Endothelial cell of umbilical vein (primary cell): ENCODE data around the gene FLRT1. TPM values are rescaled to one million over a fixed set of nuclear protein-coding genes. Genes with fewer than 3 reads are reported as not detected.

ENCODE experiments used
- BruUV-seq: library from RNA; stranded (reverse); fragments of 400-500 nt; replicated peaks from 2 replicates; lab custom pipeline; 2021; lab: Mats Ljungman, UMichigan
- CTCF ChIA-PET: fragments of 300-600, 350-600 bp; sonication (Branson Sonifier 250); formaldehyde crosslinking; loops from one replicate; lab custom pipeline; 2021; ENCODE audit warnings: antibody characterized with exemption, inconsistent platforms; lab: Charles Lee
- POLR2A ChIA-PET: fragments of 300-600, 350-600 bp; sonication (Branson Sonifier 250); formaldehyde crosslinking; loops from one replicate; lab custom pipeline; 2021; ENCODE audit warnings: antibody characterized with exemption, inconsistent platforms; lab: Charles Lee
- DNase-seq: peaks from one replicate; pipeline ENCODE4 v3.0.0-alpha.2; 2011; ENCODE audit warnings: low read depth, low spot score
- FAIRE-seq: peaks from 2 replicates; lab custom pipeline; 2011; peaks lifted over from hg19 to GRCh38; lab: Jason Lieb, UNC
- H2AFZ ChIP-seq: 2 replicates; pipeline ENCODE4 v1.6.0; 2012; ENCODE audit warnings: low read depth, low read length, control low read depth, inconsistent platforms
- H3K27ac ChIP-seq: 2 replicates; pipeline ENCODE4 v1.5.1; 2011; ENCODE audit warnings: low read depth, mild to moderate bottlenecking, control low read depth, low read length, moderate library complexity; ENCODE audit not compliant: insufficient read depth
- H3K27me3 ChIP-seq, 2 experiments: 2 replicates each; pipeline versions ENCODE4 v1.6.0 to v1.6.1; 2011; ENCODE audit warnings: low read length in 2 of 2, mixed read lengths in 1 of 2; ENCODE audit not compliant: control insufficient read depth in 2 of 2, insufficient read depth in 2 of 2
- H3K36me3 ChIP-seq, 2 experiments: 2 replicates in 1 of 2; 3 replicates in 1 of 2; pipeline ENCODE4 v1.5.1; 2011; ENCODE audit warnings: low read length in 2 of 2, mild to moderate bottlenecking in 1 of 2, moderate library complexity in 1 of 2; ENCODE audit not compliant: control insufficient read depth in 2 of 2, insufficient read depth in 2 of 2; ENCODE audit errors: extremely low read depth in 1 of 2
- H3K4me1 ChIP-seq: 3 replicates; pipeline ENCODE4 v1.5.1; 2011; ENCODE audit warnings: mild to moderate bottlenecking, low read length; ENCODE audit not compliant: control insufficient read depth, insufficient read depth; ENCODE audit errors: extremely low read depth
- H3K4me2 ChIP-seq: 2 replicates; pipeline ENCODE4 v1.6.1; 2011; ENCODE audit warnings: low read length, control low read depth, mixed read lengths; ENCODE audit not compliant: insufficient read depth
- H3K4me3 ChIP-seq, 3 experiments: fragments of 200-600 bp in 1 of 3; sonication (generic), shearing (Covaris generic) in 1 of 3; replicated peaks in 1 of 3; 2 replicates each; pipeline ENCODE4 v1.5.1; 2011 to 2016; ENCODE audit warnings: control low read depth in 3 of 3, low read length in 3 of 3, mild to moderate bottlenecking in 2 of 3, inconsistent platforms in 1 of 3, low read depth in 1 of 3, moderate library complexity in 1 of 3; ENCODE audit not compliant: insufficient read depth in 1 of 3
- H3K79me2 ChIP-seq: 2 replicates; pipeline ENCODE4 v1.6.0; 2012; ENCODE audit warnings: low read length, inconsistent platforms; ENCODE audit not compliant: control insufficient read depth, insufficient read depth
- H3K9ac ChIP-seq: replicated peaks from 2 replicates; pipeline ENCODE3; 2011; ENCODE audit warnings: low read length, control low read depth; ENCODE audit not compliant: insufficient read depth; ENCODE audit errors: extremely low read depth
- H3K9me1 ChIP-seq: replicated peaks from 3 replicates; pipeline ENCODE4 v1.6.0; 2011; ENCODE audit warnings: mild to moderate bottlenecking, low read length; ENCODE audit not compliant: control insufficient read depth, insufficient read depth; ENCODE audit errors: extremely low read depth
- H3K9me3 ChIP-seq: replicated peaks from 2 replicates; pipeline ENCODE4 v1.5.1; 2012; ENCODE audit warnings: low read length, inconsistent platforms; ENCODE audit not compliant: control insufficient read depth, insufficient read depth
- H4K20me1 ChIP-seq: replicated peaks from 2 replicates; pipeline ENCODE3; 2011; ENCODE audit warnings: mild to moderate bottlenecking, low read length; ENCODE audit not compliant: control insufficient read depth, insufficient read depth; ENCODE audit errors: extremely low read depth
- EZH2 ChIP-seq: IDR thresholded peaks from 2 replicates; pipeline ENCODE4 v1.6.1; 2012; ENCODE audit warnings: borderline replicate concordance, low read depth, mild to moderate bottlenecking, moderate library complexity, low read length, inconsistent platforms; ENCODE audit not compliant: severe bottlenecking
- FOS ChIP-seq: IDR thresholded peaks from 2 replicates; pipeline ENCODE4 v1.6.1; 2011; ENCODE audit warnings: mild to moderate bottlenecking, low read length, moderate library complexity, borderline replicate concordance; ENCODE audit not compliant: insufficient read depth
- GATA2 ChIP-seq: IDR thresholded peaks from 2 replicates; pipeline ENCODE4 v1.7.0; 2011; ENCODE audit warnings: low read depth, mild to moderate bottlenecking, moderate library complexity, mixed read lengths, low read length; ENCODE audit not compliant: insufficient read length, insufficient read depth
- JUN ChIP-seq: IDR thresholded peaks from 2 replicates; pipeline ENCODE4 v1.6.1; 2011; ENCODE audit warnings: borderline replicate concordance, low read depth; ENCODE audit not compliant: insufficient read length, insufficient read depth
- MYC ChIP-seq: IDR thresholded peaks from one replicate; pipeline ENCODE4 v1.6.1; 2011; ENCODE audit warnings: mild to moderate bottlenecking, low read depth, low read length
- POLR2A ChIP-seq: IDR thresholded peaks from 2 replicates; pipeline ENCODE4 v1.6.1; 2012; ENCODE audit warnings: low read depth, mild to moderate bottlenecking, control low read depth, low read length
- POLR2AphosphoS5 ChIP-seq: IDR thresholded peaks from 2 replicates; pipeline ENCODE4 v1.6.1; 2012; ENCODE audit warnings: low read depth, mild to moderate bottlenecking, control low read depth, low read length, moderate library complexity; ENCODE audit not compliant: insufficient read depth
- dilution Hi-C: fragments of 300-500 bp; cut with MboI; formaldehyde crosslinking; loops from one replicate; pipeline ENCODE4 v1.15.0; 2019; ENCODE audit warnings: low sequenced_read_pairs; ENCODE audit not compliant: extremely low pct_ligation_motif_present
- intact Hi-C: fragments of 100-400 bp; cut with micrococcal nuclease; formaldehyde crosslinking; loops from one replicate; pipeline ENCODE4 v1.10.0; 2022
- polyA plus RNA-seq, 4 experiments: library from polyadenylated mRNA; depleted of rRNA in 3 of 4; stranded (reverse) in 3 of 4; unstranded in 1 of 4; fragments of >200 nt; gene quantifications; 2 replicates each; pipeline versions ENCODE4 v1.2.1 to v1.2.3, GENCODE V29; 2011 to 2012; ENCODE audit warnings: missing spikeins in 1 of 4
- total RNA-seq: library from RNA; stranded (reverse); gene quantifications from 2 replicates; pipeline ENCODE4 v1.2.3, GENCODE V29; 2021
- TF ChIP-seq, protein P1 (sequence below): IDR thresholded peaks from 2 replicates; pipeline ENCODE4 v1.6.1; 2011; ENCODE audit not compliant: insufficient read depth, insufficient read length
- TF ChIP-seq, protein P2 (sequence below), 2 donors: IDR thresholded peaks; 1 replicate in 1 of 2; 2 replicates in 1 of 2; pipeline ENCODE4 v1.5.1; 2011; ENCODE audit warnings: low read length in 2 of 2, mild to moderate bottlenecking in 2 of 2, moderate library complexity in 2 of 2, control low read depth in 1 of 2, inconsistent platforms in 1 of 2, low read depth in 1 of 2; ENCODE audit not compliant: insufficient read depth in 1 of 2; ENCODE audit errors: extremely low read depth in 1 of 2

FLRT1 gene
- total and polyA plus RNA-seq, 2 donors (not counting 3 experiments of a cell fraction or from before 2014, with no cell fraction given) = not detected

GRCh38 chr11:64059339-64060140, 23.8 kb downstream of the FLRT1 start:
- POLR2A ChIA-PET = interaction anchor here (0.5 kb wide), 1 partner anchor 23 kb away, joined by 3 read pairs; no protein-coding TSS in a partner anchor
- H3K4me1 ChIP-seq = peaks cover 4% of the 10 kb centered on the region

More at GRCh38 chr11:64059339-64060140, 23.8 kb downstream of the FLRT1 start:
- Histone ChIP-seq H3K27ac (no peak overlapping the region), H3K79me2 (no peaks in the 10 kb centered on the region), H3K4me3 (no peak overlapping the region), H3K9ac (no peak overlapping the region), H3K9me1 (no peaks in the 10 kb centered on the region), H4K20me1 (no peaks in the 10 kb centered on the region), H3K4me2 (no peak overlapping the region), H3K9me3 (no peaks in the 10 kb centered on the region), H3K27me3 (no peaks in the 10 kb centered on the region), H2AFZ (no peak overlapping the region), H3K36me3 (no peaks in the 10 kb centered on the region)
- intact Hi-C loops (no loop called here), dilution Hi-C loops (no loop called here)
- no TSS peak for BruUV-seq
- DNase-seq (no peak), FAIRE-seq (no peak)
- TF ChIP-seq JUN (no peak), POLR2A (no peak), GATA2 (no peak), POLR2AphosphoS5 (no peak), MYC (no peak), EZH2 (no peak), FOS (no peak)
- TF ChIP-seq, protein P1, sequence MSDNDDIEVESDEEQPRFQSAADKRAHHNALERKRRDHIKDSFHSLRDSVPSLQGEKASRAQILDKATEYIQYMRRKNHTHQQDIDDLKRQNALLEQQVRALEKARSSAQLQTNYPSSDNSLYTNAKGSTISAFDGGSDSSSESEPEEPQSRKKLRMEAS = no peak
- TF ChIP-seq, protein P2, sequence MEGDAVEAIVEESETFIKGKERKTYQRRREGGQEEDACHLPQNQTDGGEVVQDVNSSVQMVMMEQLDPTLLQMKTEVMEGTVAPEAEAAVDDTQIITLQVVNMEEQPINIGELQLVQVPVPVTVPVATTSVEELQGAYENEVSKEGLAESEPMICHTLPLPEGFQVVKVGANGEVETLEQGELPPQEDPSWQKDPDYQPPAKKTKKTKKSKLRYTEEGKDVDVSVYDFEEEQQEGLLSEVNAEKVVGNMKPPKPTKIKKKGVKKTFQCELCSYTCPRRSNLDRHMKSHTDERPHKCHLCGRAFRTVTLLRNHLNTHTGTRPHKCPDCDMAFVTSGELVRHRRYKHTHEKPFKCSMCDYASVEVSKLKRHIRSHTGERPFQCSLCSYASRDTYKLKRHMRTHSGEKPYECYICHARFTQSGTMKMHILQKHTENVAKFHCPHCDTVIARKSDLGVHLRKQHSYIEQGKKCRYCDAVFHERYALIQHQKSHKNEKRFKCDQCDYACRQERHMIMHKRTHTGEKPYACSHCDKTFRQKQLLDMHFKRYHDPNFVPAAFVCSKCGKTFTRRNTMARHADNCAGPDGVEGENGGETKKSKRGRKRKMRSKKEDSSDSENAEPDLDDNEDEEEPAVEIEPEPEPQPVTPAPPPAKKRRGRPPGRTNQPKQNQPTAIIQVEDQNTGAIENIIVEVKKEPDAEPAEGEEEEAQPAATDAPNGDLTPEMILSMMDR (IDR thresholded peaks at IDR 0.05; ENCODE audit: extremely low read depth in 1 of 2, insufficient read depth in 1 of 2, low read depth in 1 of 2, low read length in 2 of 2) = no peak
- CTCF ChIA-PET = no interaction called here
